ENCODE measurements around the gene HTR6.

HTR6 gene

GRCh38 chr1:19665496-19666465 lies 1.1 kb downstream of the HTR6 start:
- no peak for TF ChIP-seq CTCF (conservative IDR thresholded peaks at IDR 0.05; ENCODE audit: control insufficient read depth, insufficient read depth, low read depth, low read length)
- no peak overlapping the region for H3K4me3 ChIP-seq (ENCODE audit: control insufficient read depth, low read depth, low read length)
- DNase-seq (ENCODE audit: low read depth), result no peak

GRCh38 chr1:19668888-19669287 lies 4.2 kb downstream of the HTR6 start:
- no peak overlapping the region for H3K4me3 ChIP-seq (ENCODE audit: control insufficient read depth, low read depth, low read length)

GRCh38 chr1:19670787-19671186 lies 6.1 kb downstream of the HTR6 start:
- no peak for TF ChIP-seq CTCF (conservative IDR thresholded peaks at IDR 0.05; ENCODE audit: control insufficient read depth, insufficient read depth, low read depth, low read length)
- DNase-seq (ENCODE audit: low read depth), result no peak
- no peak overlapping the region for H3K4me3 ChIP-seq (ENCODE audit: control insufficient read depth, low read depth, low read length)

More at GRCh38 chr1:19668888-19669287, 4.2 kb downstream of the HTR6 start:
- TF ChIP-seq CTCF (conservative IDR thresholded peaks at IDR 0.05; ENCODE audit: control insufficient read depth, insufficient read depth, low read depth, low read length), result no peak
- no peak for DNase-seq (ENCODE audit: low read depth)

GRCh38 chr1:19672237-19672636 lies 7.6 kb downstream of the HTR6 start:
- no peak for DNase-seq (ENCODE audit: low read depth)
- TF ChIP-seq CTCF (conservative IDR thresholded peaks at IDR 0.05; ENCODE audit: control insufficient read depth, insufficient read depth, low read depth, low read length), result no peak
- H3K4me3 ChIP-seq (ENCODE audit: control insufficient read depth, low read depth, low read length), result no peak overlapping the region

- DNase-seq (ENCODE audit: low read depth), result no peak
- TF ChIP-seq CTCF (conservative IDR thresholded peaks at IDR 0.05; ENCODE audit: control insufficient read depth, insufficient read depth, low read depth, low read length), result no peak
- no peak overlapping the region for H3K4me3 ChIP-seq (ENCODE audit: control insufficient read depth, low read depth, low read length)
Observed at GRCh38 chr1:19675797-19676196, 11.1 kb downstream of the HTR6 start.

GRCh38 chr1:19676438-19676922 lies 11.8 kb downstream of the HTR6 start:
- TF ChIP-seq CTCF (conservative IDR thresholded peaks at IDR 0.05; ENCODE audit: control insufficient read depth, insufficient read depth, low read depth, low read length), result no peak
- H3K4me3 ChIP-seq (ENCODE audit: control insufficient read depth, low read depth, low read length), result no peak overlapping the region
- peak; percentile 96 for DNase-seq (ENCODE audit: low read depth)
